DMS114 treated with DMSO at 0.1 percent for 48 hours (cell line): ENCODE data around the gene DNAH6.

ENCODE experiments used
- DNase-seq: peaks from one replicate; lab custom pipeline; 2025; ENCODE audit not compliant: unreplicated experiment; lab: John Stamatoyannopoulos, UW

Gene DNAH6

DNA sequence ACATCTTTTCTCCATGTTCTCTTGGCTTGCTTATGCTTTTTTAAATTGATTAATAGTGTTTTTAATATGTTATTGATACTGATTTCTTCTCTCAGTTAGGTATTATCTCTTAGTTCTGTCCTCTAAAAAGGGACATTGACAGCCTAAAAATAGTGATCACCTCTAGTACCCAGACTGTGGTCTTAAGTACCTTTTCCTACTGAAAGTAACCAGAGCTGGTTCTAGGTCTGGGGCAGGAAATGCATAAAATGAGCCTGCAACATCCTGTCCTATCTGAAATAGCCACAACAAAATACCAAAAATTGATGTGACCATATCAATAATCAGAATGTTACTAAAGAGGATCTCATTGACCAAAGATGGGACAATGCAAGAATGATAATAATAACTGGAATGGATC is 113.3 kb downstream of the DNAH6 start:
- no peak for DNase-seq

DNA sequence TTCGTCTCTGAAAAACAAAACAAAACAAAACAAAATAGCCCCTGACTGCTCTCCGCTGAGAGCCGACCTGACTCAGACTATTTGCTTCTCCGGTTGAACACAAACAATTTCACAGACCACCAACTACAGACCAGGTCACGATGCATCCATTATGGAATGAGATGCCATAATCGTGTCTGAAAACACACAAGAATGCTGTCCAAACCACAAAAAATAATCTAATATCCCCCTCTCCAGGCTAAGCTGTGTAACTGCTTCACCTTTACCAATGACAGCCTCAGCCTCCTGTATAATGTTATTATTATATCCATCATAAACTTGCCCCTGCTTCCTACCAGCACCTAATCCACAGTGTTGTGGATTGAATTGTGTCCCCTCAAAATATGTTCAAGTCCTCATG is 114.7 kb downstream of the DNAH6 start:
- peak; percentile 62 for DNase-seq

DNA sequence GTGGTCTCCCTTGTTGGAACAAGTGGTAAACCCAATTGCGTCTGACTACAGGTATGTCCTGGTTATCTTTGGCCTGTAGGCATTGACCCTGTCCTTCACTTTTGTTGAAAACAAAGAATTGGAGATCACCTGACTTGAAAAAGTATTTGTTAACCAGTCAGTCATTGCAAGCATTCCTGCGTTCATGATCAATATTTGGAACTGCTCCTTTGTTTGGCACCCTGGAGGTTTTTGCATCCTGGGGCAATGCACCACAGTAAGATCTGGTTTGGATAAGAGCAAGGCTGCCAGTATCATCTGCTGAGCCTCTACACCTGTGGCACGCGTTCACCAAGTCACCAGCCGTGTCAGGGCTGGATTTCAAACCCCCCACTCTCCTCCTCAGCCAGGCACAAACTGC is 115.7 kb downstream of the DNAH6 start:
- DNase-seq = no peak

DNA sequence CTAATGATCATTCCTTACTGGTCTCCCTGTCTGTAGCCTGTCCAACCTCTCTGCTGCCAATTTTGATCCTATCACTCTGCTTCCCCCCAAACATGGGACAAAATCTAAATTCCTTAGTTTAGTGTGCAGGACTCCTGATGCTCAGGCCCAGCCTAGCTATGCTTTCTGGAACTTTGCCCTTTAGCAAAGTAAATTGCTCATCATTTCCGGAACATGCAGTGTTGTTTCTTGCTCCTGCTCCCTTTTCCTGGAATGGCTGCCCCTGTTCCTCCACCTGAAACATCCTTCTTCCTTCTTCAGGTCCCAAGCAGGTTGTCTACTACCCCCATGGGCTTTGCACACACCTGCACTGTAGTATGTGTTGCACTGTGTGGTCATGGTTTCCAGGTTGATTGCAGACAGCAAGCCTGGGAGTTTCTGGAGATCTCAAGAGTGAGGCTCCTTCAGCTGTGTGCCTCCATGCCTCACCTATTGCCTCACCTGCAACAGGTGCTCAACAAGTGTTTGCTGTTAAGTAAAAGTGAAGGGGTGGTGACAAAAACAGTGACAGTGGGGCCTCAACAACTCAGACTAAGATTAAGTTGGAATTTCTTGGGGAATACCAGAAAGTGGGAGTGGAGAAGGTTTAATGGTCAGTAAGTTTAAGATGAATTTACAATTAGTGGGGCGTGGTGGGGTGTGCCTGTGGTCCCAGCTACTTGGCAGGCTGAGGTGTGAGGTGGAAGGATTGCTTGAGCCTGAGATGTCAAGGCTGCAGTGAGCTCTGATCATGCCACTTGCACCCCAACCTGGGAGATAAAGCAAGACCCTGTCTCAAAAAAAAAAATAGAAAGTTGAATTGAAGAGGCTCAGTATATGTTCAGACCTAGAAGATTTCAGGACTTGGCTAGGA is 120.0 kb downstream of the DNAH6 start:
- DNase-seq = no peak

GRCh38 chr2:84639751-84640150 is 123.5 kb downstream of the DNAH6 start:
- DNase-seq = no peak

DNA sequence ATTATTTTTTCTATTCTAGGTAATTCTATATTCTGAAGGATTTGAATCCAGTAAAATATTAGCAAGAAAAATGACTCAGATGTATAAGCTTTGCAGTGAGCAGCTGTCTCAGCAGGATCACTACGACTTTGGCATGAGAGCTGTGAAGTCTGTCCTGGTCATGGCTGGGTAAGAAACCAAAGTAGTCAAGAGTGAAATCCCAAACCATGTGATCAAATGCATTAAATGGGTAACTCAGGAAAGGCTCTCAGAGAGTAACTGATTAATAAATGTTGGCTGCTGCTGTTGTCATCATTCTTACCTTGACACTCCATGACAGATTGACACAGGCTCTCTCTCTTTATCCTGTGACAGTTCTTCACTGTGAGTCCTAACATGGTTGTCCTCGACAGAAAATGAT is 124.1 kb downstream of the DNAH6 start:
- no peak for DNase-seq

GRCh38 chr2:84641021-84641420 is 124.7 kb downstream of the DNAH6 start:
- DNase-seq = no peak

GRCh38 chr2:84643991-84644390 is 127.7 kb downstream of the DNAH6 start:
- DNase-seq = no peak

DNA sequence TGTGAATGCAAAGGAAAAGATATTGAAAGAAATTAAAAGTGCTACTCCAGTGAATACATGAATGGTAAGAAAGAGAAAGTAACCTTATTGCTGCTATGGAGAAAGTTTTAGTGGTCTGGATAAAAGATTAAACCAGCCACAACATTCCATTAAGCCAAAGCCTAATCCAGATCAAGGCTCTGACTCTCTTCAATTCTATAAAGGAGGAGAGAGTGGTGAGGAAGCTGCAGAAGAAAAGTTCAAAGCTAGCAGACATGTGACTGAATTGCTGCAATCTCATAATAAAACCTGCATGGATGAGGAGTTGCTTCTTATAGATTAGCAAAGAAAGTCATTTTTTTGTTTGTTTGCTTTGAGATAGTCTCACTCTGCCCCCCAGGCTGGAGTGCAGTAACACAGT is 130.2 kb downstream of the DNAH6 start:
- no peak for DNase-seq

- DNase-seq = no peak
Measured at GRCh38 chr2:84647267-84647666, 131.0 kb downstream of the DNAH6 start.

- no peak for DNase-seq
Measured at GRCh38 chr2:84649058-84649457, 132.8 kb downstream of the DNAH6 start.

DNA sequence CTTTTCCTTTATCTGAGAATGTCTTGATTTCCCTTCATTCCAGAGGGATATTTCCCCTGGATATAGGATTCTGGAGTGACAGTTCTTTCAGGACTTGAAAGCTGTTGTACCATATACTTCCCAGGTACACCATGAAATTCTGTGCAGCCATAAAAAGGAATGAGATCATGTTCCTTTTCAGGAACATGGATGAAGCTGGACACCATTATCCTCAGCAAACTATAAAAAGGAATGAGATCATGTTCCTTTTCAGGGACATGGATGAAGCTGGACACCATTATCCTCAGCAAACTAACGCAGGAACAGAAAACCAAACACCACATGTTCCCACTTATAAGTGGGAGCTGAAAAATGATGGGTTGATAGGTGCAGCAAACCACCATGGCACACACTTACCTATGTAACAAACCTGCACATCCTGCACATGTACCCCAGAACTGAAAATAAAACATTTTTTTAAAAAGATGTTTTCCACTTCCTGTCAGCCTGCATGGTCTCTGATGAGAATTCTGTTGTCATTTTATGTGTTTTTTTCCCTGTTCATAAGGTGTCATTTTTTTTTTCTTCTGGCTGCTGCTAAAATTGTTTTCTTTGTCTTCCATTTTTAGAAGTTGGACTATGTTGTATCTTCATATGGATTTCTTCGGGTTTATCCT is 133.3 kb downstream of the DNAH6 start:
- no peak for DNase-seq

GRCh38 chr2:84652431-84652830 is 136.1 kb downstream of the DNAH6 start:
- no peak for DNase-seq

- DNase-seq = no peak
Measured at GRCh38 chr2:84653302-84653701, 137.0 kb downstream of the DNAH6 start.

GRCh38 chr2:84654414-84654813 is 138.1 kb downstream of the DNAH6 start:
- no peak for DNase-seq

GRCh38 chr2:84669122-84669521 is 152.8 kb downstream of the DNAH6 start:
- DNase-seq = no peak

DNA sequence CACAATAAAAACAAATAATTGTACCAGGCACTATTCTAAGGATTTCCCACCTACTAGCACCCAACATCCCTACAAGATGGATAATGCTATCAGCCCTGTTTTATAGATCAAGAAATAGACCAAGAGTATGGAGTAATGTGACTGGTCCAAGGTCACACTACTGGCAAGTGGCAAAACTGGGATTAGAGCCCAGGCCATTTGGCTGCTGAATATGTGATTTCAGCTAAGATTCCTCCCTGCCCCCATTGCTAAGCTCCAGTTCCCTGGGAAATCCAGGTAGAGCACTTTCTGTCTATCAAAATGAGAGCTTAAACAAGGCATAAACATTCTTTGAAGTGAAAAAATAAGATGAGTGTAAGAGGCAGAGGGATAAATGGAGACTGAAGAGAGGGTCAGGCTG is 157.8 kb downstream of the DNAH6 start:
- no peak for DNase-seq

- no peak for DNase-seq
Measured at GRCh38 chr2:84674586-84674985, 158.3 kb downstream of the DNAH6 start.

DNA sequence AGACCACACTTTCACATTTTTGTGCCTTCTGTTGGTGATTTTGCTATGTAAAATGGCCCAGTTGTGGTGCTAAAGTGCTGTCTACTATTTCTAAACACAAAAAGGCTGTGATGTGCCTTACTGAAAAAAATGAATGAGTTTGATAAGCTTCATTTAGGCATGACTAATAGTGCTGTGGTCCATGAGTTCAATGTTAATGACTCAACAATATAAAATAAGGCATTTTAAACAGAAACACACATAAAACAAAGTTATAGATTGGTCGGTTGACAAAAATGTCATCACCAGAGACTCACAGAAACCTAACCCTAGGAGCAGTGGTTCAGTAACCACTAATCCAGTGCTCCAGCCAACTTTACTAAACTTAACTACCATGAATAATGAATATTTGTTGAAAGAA is 160.0 kb downstream of the DNAH6 start:
- DNase-seq = no peak

DNA sequence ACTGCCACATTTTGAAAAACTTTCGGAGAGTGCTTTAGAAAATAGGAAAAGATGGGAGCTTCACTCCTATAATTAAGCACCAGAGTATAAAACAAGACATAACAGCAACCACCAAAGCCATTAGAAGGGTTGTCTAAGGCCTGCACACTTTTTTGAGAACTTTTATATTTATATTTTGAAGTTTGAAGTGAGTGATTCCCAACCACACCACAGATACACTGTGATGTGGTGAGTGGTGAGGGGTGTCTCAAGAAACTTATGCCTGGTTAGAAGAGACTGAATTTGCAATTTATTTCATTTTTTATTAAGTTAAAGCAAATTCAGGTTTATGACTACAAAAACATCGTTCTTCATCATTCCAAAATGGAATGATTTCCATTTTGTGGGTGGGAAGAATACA is 161.9 kb downstream of the DNAH6 start:
- DNase-seq = no peak

DNA sequence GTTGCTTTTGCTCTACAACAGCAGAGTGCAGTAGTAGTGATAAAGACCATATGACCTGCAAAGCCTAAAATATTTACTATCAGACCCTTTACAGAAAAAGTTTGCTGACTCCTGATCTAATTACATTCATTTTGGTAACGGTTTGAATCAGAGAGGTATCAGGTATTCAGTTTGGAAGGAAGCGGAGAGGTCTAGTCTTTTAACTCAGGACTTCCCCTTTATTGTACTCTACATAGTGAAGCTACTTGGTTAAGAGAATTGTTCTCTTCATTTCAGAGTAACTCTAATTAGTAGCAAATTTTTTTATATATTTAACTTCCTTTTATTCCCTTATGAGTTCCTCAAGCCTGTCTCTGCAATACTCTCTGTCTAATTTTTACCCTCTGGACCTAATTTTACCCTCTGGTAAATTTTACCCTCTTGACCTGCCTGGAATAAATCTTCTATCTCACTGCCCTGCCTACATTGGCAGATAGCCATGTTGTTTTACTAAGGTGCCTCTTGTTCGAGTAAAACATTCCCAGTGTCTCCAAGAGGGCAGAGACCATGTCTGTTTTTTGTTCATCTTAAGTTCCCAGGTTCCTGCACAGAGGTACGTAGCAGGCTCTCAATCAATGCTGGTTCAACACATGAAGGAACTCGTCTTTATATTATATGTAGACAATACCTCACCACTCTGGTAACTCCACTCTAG is 170.6 kb downstream of the DNAH6 start:
- DNase-seq = no peak
